HG03108 (cell line): ENCODE measurements around the gene NIFK.
"Not testable (repeated sequence)": the region's sequence is repeated elsewhere in the genome, so short reads cannot be mapped to it uniquely, and the experiment has no call there.

ENCODE experiments used
- ATAC-seq: cut with Tn5 transposase; IDR thresholded peaks from one replicate; pipeline ENCODE4 v1.9.1; 2021; ENCODE audit warnings: moderate library complexity; ENCODE audit not compliant: unreplicated experiment

NIFK gene

GRCh38 chr2:121735518-121736074, 1.1 kb downstream of the NIFK start:
- no peak for ATAC-seq

GRCh38 chr2:121734544-121734943, 2.1 kb downstream of the NIFK start:
- not testable (repeated sequence) for ATAC-seq

- ATAC-seq = no peak
These were observed 5.3 kb downstream of the NIFK start for GRCh38 chr2:121731366-121731765.

GRCh38 chr2:121727950-121728349, 8.7 kb downstream of the NIFK start:
- no peak for ATAC-seq

GRCh38 chr2:121727332-121727731, 9.3 kb downstream of the NIFK start:
- ATAC-seq = no peak

- ATAC-seq = no peak
These were observed 13.4 kb downstream of the NIFK start for GRCh38 chr2:121723316-121723715.

- ATAC-seq = no peak
These were observed 14.2 kb downstream of the NIFK start for GRCh38 chr2:121722479-121722878.

GRCh38 chr2:121721926-121722325, 14.7 kb downstream of the NIFK start:
- no peak for ATAC-seq

GRCh38 chr2:121717529-121717928, 19.1 kb downstream of the NIFK start:
- no peak for ATAC-seq

- ATAC-seq = no peak
These were observed 20.5 kb downstream of the NIFK start for GRCh38 chr2:121716126-121716525.

GRCh38 chr2:121711481-121711880, 25.2 kb downstream of the NIFK start:
- ATAC-seq = not testable (repeated sequence)

- ATAC-seq = no peak
These were observed 26.1 kb downstream of the NIFK start for GRCh38 chr2:121710470-121711170.

- ATAC-seq = no peak
These were observed 26.8 kb downstream of the NIFK start for GRCh38 chr2:121709776-121710469.

- ATAC-seq = no peak
These were observed 28.7 kb downstream of the NIFK start for GRCh38 chr2:121707920-121708361.

GRCh38 chr2:121707344-121707919, 29.2 kb downstream of the NIFK start:
- no peak for ATAC-seq

GRCh38 chr2:121705958-121706357, 30.7 kb downstream of the NIFK start:
- no peak for ATAC-seq

- no peak for ATAC-seq
These were observed 31.3 kb downstream of the NIFK start for GRCh38 chr2:121705390-121705789.

- ATAC-seq = not testable (repeated sequence)
These were observed 34.9 kb downstream of the NIFK start for GRCh38 chr2:121701761-121702160.

- peak; percentile 98 for ATAC-seq
These were observed 37.0 kb downstream of the NIFK start for GRCh38 chr2:121699421-121700333.

- ATAC-seq = no peak
These were observed 38.3 kb downstream of the NIFK start for GRCh38 chr2:121698318-121698930.
